GM19468 (cell line): ENCODE results near the gene VIPR1.

Source experiments
- ATAC-seq: cut with Tn5 transposase; IDR thresholded peaks from one replicate; pipeline ENCODE4 v1.9.1; 2021; ENCODE audit warnings: mild to moderate bottlenecking, moderate library complexity, moderate number of reproducible peaks; ENCODE audit not compliant: unreplicated experiment; ENCODE audit errors: extremely low read depth

VIPR1 gene, protein sequence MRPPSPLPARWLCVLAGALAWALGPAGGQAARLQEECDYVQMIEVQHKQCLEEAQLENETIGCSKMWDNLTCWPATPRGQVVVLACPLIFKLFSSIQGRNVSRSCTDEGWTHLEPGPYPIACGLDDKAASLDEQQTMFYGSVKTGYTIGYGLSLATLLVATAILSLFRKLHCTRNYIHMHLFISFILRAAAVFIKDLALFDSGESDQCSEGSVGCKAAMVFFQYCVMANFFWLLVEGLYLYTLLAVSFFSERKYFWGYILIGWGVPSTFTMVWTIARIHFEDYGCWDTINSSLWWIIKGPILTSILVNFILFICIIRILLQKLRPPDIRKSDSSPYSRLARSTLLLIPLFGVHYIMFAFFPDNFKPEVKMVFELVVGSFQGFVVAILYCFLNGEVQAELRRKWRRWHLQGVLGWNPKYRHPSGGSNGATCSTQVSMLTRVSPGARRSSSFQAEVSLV

DNA sequence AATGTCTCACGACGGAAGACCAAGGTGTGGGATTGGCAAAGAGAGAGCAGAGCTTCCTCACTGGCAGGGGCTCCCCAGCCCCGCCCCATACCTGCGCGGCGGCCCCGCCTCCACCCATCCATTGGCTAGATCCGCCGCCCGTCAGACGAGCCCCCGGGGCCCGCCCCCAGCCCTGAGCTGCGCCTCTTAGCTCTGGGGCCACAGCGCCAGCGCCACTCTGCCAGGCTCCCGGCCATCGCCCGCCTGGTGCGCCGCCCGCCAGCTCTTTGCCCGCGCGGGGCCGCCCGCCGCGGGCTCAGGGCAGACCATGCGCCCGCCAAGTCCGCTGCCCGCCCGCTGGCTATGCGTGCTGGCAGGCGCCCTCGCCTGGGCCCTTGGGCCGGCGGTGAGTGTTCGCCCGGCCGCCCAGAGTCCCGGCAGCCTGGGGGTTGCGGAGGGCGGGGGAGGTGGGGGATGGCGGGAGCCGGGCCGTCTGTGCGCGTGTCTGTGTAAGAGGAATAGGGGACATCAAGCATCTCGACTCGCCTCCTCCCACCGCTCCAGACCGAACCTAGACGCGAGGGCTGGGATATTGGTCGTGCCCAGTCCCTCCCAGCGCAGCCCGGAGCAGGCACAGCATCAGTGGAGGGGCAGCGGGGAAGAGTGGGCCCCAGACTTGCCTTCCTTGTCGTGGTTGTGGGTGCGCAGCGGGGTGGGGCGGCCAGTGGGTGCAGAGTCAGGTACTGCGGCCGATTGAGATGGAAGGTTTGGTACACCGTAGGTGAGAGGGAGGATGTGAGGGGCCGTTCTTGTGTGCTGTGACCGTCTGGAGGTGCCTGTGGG, at the start of gene VIPR1:
TSS of gene VIPR1 (plus strand) at position 215 of the 822 bp plus-strand sequence. CDS start at position 308, 93 bp downstream.
- ATAC-seq: peak; percentile 73

DNA sequence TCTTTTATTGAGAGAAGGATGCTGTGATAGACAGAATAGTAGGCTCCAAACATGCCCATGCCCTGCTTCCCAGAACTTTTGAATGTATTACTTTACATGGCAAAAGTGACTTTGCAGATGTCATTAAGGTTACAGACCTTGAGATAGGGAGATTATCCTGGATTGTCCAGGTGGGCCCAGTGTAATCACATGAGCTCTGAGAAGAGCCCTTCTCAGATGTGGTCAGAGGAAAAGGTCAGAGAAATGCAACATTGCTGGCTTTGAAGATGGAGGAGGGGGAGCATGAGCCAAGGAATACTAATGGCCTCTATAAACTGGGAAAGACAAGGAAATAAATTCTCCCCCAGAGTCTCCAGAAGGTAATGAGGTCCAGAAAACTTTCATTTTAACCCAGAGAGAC, 46.2 kb upstream of the VIPR1 start:
- ATAC-seq: no peak

DNA sequence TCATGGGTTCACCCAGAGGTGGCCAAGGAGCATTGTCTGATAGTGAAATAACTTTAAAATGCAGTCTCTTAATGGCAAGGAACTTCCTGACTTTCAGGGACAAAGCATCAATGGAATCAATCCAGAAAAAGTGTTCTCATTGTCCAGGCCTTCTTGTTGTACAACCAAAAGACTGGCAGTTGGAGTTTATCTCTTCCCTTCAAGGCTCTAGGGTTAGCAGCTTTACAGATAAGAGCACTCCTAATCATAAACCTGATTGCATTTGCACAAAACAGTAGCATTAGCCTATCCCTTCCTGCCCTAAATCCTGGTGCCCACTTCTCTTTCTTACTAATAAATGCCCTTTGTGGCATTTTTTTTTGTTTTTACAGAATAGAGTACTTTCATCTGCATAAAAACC, 43.3 kb upstream of the VIPR1 start:
- ATAC-seq: no peak

DNA sequence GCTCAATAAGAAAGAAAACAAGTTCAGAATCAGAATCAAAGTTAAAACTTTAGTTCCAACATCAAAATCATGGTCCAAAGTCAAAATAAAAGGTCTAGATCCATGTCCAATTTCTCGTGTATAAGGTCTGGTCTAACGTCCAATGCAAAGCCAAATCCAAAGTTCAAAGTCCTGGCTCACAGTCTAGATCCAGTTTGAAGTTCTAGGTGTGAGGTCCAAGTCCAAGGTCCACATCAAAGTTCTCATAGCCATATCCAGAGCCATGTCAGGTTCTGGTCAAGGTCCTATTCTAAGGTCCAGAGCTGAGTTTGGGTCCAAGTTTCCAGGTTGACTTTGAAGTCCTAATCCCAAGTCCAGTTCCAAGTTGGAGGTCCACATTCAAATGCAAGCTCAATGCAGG, 40.7 kb upstream of the VIPR1 start:
- ATAC-seq: no peak

DNA sequence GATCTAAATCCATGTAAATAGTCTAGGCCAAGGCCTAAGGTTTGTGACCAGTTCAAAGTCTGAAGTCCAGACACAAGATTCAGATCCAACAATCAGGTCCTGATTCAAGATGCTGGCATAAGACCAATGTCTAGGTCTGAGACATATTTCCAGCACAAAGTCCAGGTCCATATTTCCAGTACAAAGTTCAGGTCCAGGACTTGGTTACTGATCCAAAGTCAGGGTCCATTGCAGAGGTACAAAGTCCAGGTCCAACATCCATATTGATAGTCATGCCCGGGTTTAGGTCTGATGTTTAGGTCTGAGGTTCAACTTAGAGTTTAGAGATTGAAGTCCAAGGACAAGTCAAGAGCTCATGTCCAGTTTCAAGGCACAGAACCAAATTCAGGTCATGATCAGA, 39.4 kb upstream of the VIPR1 start:
- no peak for ATAC-seq

DNA sequence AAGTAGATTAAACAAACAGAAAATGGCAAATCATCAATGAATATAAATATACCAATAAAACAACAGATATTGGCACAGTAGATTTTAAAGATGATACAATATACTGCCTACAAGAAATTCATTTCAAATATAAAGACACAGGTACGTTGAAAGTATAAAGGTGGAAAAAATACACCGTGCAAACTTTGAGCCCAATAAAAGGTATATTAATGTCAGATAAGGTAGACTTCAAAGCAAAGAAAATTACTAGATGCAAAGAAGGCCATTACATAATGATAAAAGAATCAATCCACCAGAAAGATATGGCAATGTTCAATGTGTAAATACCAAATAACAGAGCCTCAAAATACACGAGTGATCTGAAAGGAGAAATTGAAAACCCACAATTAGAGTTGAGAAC, 34.3 kb upstream of the VIPR1 start:
- no peak for ATAC-seq

DNA sequence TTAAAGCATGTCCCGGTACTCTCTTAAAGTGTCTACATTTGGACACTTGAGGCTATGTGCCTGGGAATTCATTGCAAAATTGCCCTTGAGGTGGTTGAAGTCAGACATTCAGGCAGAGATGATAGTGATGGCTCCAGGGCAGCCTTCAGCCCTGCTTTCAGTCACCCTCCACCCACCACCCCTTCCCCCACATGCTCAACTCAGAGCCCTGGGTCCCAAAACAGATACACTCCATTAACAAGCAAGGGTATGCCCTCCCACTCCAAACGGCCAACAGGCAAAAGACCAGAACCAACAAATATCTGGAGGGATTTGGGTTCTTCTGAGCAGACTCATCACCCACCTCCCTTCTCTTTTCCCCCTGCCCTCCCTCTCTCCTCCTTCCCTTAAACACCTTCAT, 29.9 kb upstream of the VIPR1 start:
- no peak for ATAC-seq

DNA sequence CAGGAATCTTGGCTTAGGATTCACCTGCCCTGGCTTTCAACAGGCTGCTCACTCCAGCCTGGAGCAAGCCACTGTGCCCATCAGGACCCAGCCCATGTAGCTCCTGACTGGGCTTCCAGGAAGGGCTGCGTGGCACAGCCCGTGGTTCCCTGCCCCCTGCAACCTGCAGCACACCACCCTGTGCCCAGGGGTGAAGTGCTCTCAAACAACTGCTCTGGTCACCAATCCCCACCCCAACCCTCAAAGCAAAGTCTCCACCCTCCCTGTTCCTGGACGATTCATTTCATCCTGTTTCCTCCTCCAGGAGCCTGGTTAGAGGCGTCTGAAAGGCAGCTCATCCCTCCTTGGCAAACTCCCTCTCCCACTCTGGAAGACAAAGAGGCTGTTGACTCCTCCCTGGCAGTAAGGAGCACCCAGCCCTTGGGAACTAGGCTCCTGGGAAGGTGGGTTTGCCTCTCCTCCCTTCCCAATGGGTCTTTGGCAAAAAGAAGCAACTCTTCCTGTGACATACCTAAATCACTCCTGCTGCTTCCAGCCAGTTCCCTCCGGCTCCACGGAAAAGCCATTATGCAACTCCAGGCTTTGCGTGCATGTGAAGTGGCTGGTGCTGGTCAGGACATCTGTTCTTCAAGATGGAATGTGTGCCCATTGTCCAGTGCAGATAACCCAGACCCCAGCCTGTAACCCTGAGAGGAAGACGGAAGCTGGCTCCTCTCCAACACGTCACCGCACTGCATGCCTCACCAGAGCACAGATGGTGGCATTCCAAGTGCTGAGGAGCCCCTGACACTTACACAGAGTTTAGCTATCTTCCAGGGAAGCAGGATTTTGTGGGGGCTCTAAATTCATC, 29.1 kb upstream of the VIPR1 start:
- no peak for ATAC-seq

DNA sequence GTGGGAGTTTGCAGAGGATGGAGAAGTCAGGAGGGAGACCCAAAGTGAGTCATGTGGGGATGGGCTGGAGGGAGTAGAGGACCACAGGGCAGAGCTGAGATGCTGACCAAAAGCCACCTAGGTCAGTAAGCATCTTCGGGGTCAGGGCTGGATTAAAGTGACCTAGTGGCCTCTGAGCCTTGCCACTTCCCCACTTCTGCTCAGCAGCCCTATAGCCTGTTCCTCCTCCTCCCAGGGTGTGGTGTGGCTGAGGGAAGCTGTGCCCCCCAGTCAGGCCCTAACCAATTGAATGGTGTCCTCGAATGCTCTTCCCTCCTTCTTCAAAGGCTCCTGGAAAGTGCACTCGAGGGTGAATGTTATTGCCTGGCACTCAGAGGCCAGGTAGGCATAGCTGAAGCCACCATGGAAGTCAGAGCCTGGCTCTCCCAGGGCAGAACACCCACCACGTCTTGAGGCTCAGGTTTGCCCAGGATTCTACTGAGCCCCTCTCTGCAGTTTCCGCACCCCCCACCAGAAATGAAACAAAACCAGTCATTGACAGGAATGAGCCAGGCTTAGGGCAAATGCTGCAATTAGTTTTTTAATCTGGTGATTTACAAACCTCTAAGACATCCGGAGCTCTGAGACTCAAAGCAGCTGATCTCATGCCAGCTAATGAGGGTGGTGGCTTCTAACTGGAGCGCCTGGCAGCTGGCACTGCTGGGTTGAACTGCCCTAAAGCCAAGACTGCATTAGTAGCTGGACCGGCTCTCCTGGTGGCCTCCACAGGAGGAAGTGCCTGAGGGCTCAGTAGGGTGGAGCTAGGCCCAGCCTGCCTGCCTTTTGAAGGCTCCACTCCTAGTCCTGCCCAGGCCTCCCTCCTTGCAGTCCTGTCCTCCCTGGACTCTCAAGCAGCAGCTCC, 26.0 kb upstream of the VIPR1 start:
- no peak for ATAC-seq

DNA sequence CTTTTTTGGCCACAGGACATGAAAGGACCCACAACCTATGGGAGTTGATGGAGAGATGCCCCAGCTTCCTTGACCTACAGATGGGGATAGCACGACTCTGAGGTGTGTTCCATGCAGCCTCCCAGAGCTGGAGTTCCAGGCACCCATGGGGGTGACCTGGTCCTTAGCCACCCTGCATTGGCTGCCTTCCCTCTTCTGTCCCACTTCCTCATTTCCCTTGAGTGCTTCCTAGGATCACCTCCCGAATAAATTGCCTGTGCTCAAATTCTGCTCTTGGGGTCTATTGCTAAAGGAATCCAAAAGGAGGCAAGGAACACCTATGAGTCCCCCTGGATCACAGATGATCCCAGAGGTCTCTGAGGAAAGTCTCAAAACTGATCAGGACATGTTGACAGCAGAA, 24.7 kb upstream of the VIPR1 start:
- ATAC-seq: no peak

DNA sequence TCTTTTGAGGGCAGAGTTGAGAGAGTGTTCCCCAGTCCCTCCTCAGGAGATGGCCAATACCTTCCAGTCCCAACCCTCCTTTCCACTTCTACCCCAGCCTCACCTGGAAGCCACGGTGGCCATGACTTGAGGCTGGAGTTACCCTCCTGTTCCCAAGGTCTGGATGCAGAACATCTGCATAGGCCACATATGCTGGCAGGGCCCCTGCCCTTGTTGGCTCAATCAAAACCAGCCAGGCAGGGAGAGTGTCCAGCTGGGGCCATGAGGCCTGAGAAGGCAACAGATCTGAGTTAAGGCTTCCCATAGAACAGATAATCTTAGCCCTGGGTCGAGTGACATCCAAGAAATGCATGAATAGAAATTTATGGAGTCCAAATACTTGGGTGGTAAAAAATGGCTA, 23.6 kb upstream of the VIPR1 start:
- ATAC-seq: no peak

DNA sequence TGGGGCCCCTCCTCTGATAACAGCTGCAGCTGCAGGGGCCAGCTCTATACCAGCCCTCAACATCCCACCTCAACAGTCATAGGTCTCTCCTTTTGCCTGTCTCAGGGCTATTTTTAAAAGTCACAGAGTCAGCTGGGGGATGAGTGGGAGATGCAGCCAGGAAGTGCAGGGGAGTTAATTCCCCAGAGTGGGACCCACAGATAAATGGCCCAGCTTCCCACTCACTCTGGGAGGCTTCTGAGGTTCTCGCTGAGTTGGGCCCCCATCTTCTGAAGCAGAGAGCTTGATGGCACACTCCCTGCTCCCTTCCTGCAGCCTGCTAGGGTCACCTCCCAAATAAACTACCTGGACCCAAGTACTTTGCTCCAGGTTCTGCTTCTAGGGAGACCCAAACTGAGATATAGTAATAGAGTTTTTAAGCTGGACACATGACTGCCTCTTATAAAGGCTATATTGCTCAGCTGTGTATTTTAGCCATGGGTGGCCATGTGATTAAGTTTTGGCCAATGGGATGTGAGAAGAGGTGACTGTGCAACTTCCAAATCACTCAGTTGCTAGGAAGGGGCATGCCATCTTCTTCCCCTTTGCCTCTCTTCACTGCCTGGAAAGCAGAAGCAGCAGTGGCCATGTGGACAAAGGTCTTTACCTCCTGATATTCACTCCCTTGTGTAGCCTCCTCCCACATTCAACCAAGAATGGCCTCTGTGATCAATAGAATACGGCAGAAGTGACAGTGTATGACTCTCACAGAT, 15.5 kb upstream of the VIPR1 start:
- ATAC-seq: no peak

DNA sequence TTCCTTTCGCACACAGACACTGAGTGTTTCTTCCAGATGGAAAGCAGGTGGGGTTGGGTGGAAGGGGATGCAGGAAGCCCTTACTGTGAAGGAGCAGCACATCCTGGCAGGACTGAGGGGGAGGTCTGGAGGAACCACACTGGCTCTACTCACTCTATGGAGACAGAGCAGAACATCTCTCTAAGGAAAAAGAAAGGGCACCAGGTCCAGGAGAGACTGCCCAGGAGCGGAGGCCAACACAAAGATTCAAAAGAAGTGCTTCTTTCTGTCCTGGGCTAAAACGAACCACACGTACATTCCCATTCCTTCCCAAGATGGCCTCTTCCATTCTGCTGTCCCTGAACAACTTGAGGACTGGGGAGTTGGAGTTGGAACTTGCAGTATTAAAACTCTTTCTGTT, 13.8 kb upstream of the VIPR1 start:
- no peak for ATAC-seq

DNA sequence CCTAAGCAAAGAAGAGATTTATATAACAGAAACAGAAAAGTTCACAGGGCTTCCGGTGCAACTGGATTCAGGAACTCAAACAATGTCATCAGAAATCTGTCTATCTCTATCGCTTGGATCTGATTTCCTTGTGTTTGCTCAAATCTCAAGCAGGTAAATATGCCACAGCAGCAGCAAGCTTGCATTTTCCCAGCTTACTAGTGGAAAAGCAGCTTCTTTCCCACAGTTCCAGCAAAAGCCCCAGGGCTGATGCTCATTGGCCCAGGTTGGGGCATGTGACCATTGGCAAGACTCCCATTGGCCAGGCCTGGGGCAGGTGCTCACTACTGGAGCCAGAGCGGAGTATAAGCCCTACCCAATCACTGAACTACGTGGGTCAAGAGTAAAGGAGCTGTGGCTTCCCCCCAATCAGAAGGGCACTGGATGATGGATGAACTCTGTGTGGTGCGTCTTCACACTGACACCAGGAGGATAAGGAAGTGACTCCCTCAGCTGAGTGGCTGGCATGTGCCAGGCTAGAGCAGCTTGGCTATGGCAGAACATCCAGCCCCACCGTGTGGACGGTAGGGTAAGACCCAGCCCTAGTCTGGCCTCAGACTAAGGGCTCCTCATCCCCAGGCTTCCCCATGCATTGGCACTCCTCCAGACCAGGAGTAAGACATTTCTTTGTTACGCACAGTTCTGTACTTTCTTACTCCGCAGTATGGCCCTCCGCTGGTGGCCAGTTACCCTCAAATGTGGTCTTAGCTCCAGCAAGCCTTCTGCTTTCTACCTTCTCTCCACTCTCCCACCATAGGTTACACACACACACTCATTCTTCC, 13.1 kb upstream of the VIPR1 start:
- no peak for ATAC-seq

DNA sequence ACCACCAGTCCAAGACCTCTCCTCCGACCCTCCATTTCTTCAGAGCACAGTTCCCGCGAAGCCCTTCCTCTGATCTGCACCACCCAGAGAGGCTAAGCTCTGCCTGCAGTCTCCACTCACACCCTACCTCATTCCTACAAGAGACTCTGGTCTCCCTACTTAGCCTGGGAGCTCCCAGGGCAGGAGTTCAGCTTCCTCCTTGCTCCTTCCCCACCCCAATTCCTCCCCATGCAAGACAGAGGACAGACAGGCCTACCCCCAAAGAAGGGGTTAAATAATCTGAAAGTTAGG, 12.6 kb upstream of the VIPR1 start:
- no peak for ATAC-seq

DNA sequence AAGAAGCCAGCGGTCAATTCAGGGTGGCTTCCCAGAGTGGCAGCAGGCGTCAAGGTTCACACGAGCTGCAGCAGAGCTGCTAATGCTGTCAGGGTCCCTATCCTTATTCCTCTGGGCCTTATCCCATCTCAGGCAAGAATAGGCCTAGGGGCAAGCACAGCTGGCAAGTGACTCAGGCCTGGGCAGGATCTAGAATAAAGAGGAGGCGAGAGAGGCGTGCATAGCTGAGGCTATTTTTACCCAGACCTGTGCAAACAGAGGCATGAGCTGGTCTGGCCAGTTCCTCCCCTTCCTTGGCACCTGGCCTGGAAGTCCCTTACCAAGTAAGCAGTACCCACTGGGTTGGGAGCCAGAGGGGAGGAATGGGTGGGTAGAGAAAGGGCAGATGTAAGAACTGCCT, 12.2 kb upstream of the VIPR1 start:
- peak; percentile 98 for ATAC-seq

DNA sequence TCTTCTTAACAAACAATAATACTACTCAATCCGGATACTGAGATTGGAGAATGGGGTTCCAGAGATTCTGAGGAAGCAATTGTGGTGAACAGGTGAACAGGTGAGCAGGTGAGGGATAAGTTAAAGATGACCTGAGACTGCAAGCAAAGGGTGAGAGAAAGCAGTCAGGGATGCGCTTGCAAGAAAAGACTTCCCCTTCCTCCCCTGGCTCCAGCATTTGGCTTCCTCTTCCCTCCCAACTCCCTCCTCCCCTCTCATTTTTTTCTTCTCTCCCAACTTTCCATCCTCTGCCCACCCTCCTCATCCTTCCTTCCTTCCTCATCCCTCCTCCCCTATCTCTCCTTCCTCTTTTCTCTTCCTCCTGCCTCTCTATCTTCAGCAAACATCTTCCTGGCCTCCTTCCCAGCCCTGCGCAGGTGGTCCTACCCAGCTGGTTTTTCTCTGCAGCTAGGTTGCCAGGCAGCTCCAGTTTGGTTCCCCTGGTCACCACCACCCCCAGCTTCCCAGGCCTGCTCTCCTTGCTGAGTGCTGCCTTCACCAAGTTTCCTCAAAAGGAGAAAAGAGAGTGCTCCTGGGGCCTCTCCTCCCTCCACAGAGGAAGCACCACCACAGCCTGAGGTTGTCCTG, 10.4 kb upstream of the VIPR1 start:
- no peak for ATAC-seq
